Naive B cell (primary cell): ENCODE measurements around the gene IL17RE. TPM values are rescaled to one million over a fixed set of nuclear protein-coding genes. Genes with fewer than 3 reads are reported as not detected.

Experiments
- ATAC-seq, 2 donors: fragments of 150-1000 bp; cut with Tn5 transposase; 2 replicates each; pipeline ENCODE4 v1.10.0; 2021; ENCODE audit warnings: low read depth in 2 of 2, mild to moderate bottlenecking in 2 of 2, moderate library complexity in 2 of 2
- DNase-seq: peaks from one replicate; pipeline ENCODE4 v3.0.0; 2022
- H3K27ac Mint-ChIP-seq, 6 donors: one replicate each; pipeline ENCODE4 v1.8.0; 2020 to 2022; ENCODE audit warnings: mild to moderate bottlenecking in 6 of 6, mixed read lengths in 6 of 6, moderate library complexity in 5 of 6, inconsistent platforms in 2 of 6
- H3K27me3 Mint-ChIP-seq, 3 donors: one replicate each; pipeline ENCODE4 v1.8.0; 2021 to 2022; ENCODE audit warnings: mixed read lengths in 3 of 3, mild to moderate bottlenecking in 1 of 3
- H3K36me3 Mint-ChIP-seq, 2 donors: one replicate each; pipeline ENCODE4 v1.8.0; 2020 to 2022; ENCODE audit warnings: mixed read lengths in 2 of 2, inconsistent platforms in 1 of 2, mild to moderate bottlenecking in 1 of 2
- H3K4me1 Mint-ChIP-seq, 3 donors: one replicate each; pipeline ENCODE4 v1.8.0; 2020 to 2022; ENCODE audit warnings: mixed read lengths in 3 of 3, inconsistent platforms in 1 of 3, mild to moderate bottlenecking in 1 of 3, moderate library complexity in 1 of 3
- H3K4me3 Mint-ChIP-seq, 8 donors: one replicate each; pipeline ENCODE4 v1.8.0; 2020 to 2022; ENCODE audit warnings: mild to moderate bottlenecking in 8 of 8, mixed read lengths in 8 of 8, moderate library complexity in 8 of 8, inconsistent platforms in 2 of 8
- H3K9me3 Mint-ChIP-seq, 7 donors: one replicate each; pipeline ENCODE4 v1.8.0; 2020 to 2022; ENCODE audit warnings: mixed read lengths in 7 of 7, mild to moderate bottlenecking in 5 of 7, inconsistent platforms in 2 of 7, moderate library complexity in 1 of 7
- polyA plus RNA-seq, 6 donors: library from polyadenylated mRNA; unstranded; fragments of 300-500 nt; fragmentation: Illumina TruSeq; gene quantifications; one replicate each; pipeline ENCODE4 v1.2.3, GENCODE V29; 2021; ENCODE audit warnings: low read depth in 6 of 6

Gene IL17RE
- polyA plus RNA-seq, 6 donors from 2014 or later: not detected

DNA sequence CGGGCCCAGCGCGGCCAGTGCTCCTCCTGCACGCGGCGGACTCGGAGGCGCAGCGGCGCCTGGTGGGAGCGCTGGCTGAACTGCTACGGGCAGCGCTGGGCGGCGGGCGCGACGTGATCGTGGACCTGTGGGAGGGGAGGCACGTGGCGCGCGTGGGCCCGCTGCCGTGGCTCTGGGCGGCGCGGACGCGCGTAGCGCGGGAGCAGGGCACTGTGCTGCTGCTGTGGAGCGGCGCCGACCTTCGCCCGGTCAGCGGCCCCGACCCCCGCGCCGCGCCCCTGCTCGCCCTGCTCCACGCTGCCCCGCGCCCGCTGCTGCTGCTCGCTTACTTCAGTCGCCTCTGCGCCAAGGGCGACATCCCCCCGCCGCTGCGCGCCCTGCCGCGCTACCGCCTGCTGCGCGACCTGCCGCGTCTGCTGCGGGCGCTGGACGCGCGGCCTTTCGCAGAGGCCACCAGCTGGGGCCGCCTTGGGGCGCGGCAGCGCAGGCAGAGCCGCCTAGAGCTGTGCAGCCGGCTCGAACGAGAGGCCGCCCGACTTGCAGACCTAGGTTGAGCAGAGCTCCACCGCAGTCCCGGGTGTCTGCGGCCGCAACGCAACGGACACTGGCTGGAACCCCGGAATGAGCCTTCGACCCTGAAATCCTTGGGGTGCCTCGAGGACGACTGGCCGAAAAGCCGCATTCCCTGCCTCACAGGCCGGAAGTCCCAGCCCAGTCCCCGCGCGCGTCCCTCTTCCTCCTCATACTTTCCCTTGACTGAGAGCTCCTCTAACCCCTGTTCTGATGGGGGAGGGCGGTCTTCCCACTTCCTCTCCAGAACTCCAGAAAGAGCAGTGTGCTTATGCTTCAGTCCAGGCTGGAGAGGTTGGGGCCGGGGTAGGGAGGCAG lies 12.8 kb downstream of the IL17RE start:
- DNase-seq (no peak), ATAC-seq (peak; percentile 50 to 61)
- H3K4me3 Mint-ChIP-seq: peak overlapping the region; percentile 75 to 89 (median 84)
- peak overlapping the region in 1 of 6 donors; percentile 86 for H3K27ac Mint-ChIP-seq
- no peaks in the 10 kb centered on the region for H3K36me3 Mint-ChIP-seq
- no peaks in the 10 kb centered on the region for H3K9me3 Mint-ChIP-seq
- peaks cover 0 to 24% (median 9%) of the 10 kb centered on the region in 3 donors for H3K27me3 Mint-ChIP-seq
- H3K4me1 Mint-ChIP-seq: peaks cover 9 to 25% (median 19%) of the 10 kb centered on the region in 3 donors

GRCh38 chr3:9916346-9916733 lies 13.7 kb downstream of the IL17RE start:
- H3K36me3 Mint-ChIP-seq: no peaks in the 10 kb centered on the region
- ATAC-seq (no peak), DNase-seq (no peak)
- H3K4me3 Mint-ChIP-seq: peak overlapping the region; percentile 66 to 85 (median 78)
- peak overlapping the region in 2 of 6 donors; percentile 36 to 42 for H3K27ac Mint-ChIP-seq
- peaks cover 9 to 25% (median 19%) of the 10 kb centered on the region in 3 donors for H3K4me1 Mint-ChIP-seq
- H3K9me3 Mint-ChIP-seq: no peaks in the 10 kb centered on the region
- H3K27me3 Mint-ChIP-seq: peaks cover 0 to 21% (median 9%) of the 10 kb centered on the region in 3 donors

GRCh38 chr3:9916734-9917680 lies 14.4 kb downstream of the IL17RE start, which contains the start of gene IL17RC:
IL17RC (plus strand) TSS chr3:9917098; CDS start chr3:9917316, 218 bp downstream.
- peak within 1 kb of the TSS; percentile 75 to 89 (median 84) for H3K4me3 Mint-ChIP-seq
- ATAC-seq (peak; percentile 49 to 51), DNase-seq (no peak)
- peak within 1 kb of the TSS in 5 of 6 donors; percentile 36 to 86 (median 49) for H3K27ac Mint-ChIP-seq
- no peaks in the 10 kb centered on the region for H3K36me3 Mint-ChIP-seq
- peaks cover 9 to 25% (median 19%) of the 10 kb centered on the region in 3 donors for H3K4me1 Mint-ChIP-seq
- no peaks in the 10 kb centered on the region for H3K9me3 Mint-ChIP-seq
- peaks cover 0 to 16% (median 7%) of the 10 kb centered on the region in 3 donors for H3K27me3 Mint-ChIP-seq

DNA sequence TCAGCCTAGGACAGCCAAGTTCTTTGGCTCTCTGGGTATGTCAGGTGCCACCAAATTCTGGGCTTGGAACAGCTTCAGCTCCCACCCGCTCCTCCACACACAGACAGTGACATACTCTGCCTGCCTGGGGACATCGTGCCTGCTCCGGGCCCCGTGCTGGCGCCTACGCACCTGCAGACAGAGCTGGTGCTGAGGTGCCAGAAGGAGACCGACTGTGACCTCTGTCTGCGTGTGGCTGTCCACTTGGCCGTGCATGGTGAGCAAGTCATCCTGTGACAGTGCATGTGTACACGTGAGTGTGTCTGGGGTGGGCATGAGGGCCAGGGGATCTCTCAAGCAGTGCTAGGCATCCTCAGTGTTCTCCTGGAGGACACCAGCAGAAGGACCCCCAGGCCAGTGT lies 15.2 kb downstream of the IL17RE start:
- peaks cover 0 to 11% (median 0%) of the 10 kb centered on the region in 3 donors for H3K27me3 Mint-ChIP-seq
- ATAC-seq: no peak
- H3K9me3 Mint-ChIP-seq: no peaks in the 10 kb centered on the region
- DNase-seq: no peak
- H3K36me3 Mint-ChIP-seq: no peaks in the 10 kb centered on the region
- H3K27ac Mint-ChIP-seq: no peak overlapping the region
- H3K4me3 Mint-ChIP-seq: peak overlapping the region in 4 of 8 donors; percentile 32 to 51 (median 48)
- H3K4me1 Mint-ChIP-seq: peaks cover 9 to 25% (median 19%) of the 10 kb centered on the region in 3 donors

GRCh38 chr3:9918261-9919038 lies 15.8 kb downstream of the IL17RE start:
- no peaks in the 10 kb centered on the region for H3K36me3 Mint-ChIP-seq
- H3K4me3 Mint-ChIP-seq: no peak overlapping the region
- H3K9me3 Mint-ChIP-seq: no peaks in the 10 kb centered on the region
- peak overlapping the region in 1 of 6 donors; percentile 73 for H3K27ac Mint-ChIP-seq
- ATAC-seq: no peak
- H3K4me1 Mint-ChIP-seq: peaks cover 9 to 25% (median 19%) of the 10 kb centered on the region in 3 donors
- peaks cover 0 to 11% (median 0%) of the 10 kb centered on the region in 3 donors for H3K27me3 Mint-ChIP-seq
- no peak for DNase-seq

GRCh38 chr3:9928158-9928557 lies 25.5 kb downstream of the IL17RE start:
- peaks cover 0 to 6% (median 5%) of the 10 kb centered on the region in 3 donors for H3K27me3 Mint-ChIP-seq
- H3K36me3 Mint-ChIP-seq: no peaks in the 10 kb centered on the region
- no peak overlapping the region for H3K4me3 Mint-ChIP-seq
- H3K4me1 Mint-ChIP-seq: peaks cover 11 to 31% (median 19%) of the 10 kb centered on the region in 3 donors
- ATAC-seq (no peak), DNase-seq (no peak)
- H3K27ac Mint-ChIP-seq: no peak overlapping the region
- no peaks in the 10 kb centered on the region for H3K9me3 Mint-ChIP-seq

DNA sequence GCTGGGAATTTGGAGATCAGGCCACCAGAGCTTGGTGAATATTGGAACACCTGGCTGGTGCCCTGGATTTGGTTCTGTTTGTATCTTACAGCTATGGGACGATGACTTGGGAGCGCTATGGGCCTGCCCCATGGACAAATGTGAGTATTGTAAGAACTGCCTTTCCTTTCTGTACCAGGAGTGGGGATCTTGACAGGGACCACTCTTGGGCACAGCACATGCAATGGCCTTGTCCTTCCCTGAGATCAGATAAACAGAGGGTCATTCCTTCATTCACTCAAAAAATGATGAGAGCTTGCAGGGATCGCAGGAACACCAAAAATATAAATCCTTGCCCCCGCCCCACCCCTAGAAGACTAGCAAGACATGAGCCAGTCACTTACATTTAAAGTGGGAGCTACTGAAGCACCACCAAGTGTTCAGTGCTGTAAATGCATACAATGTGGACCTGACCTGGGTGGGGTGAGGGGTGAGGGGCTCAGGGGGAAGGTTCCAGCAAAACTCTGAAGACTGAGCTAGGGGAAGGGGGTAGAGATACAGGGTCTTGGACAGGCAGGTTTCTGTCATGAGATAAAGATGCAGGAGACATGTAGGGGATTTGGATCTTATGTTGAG lies 28.3 kb downstream of the IL17RE start:
- Mint-ChIP-seq H3K4me1 (peaks cover 30 to 47% (median 38%) of the 10 kb centered on the region in 3 donors), H3K4me3 (peak overlapping the region in 3 of 8 donors; percentile 40 to 82 (median 57)), H3K9me3 (no peaks in the 10 kb centered on the region), H3K27ac (peak overlapping the region in 2 of 6 donors; percentile 78 to 83), H3K36me3 (peaks cover 0 to 9% of the 10 kb centered on the region in 2 donors), H3K27me3 (no peaks in the 10 kb centered on the region)
- ATAC-seq (no peak), DNase-seq (no peak)

GRCh38 chr3:9932535-9932842 lies 29.8 kb downstream of the IL17RE start:
- Mint-ChIP-seq H3K4me1 (peaks cover 30 to 57% (median 41%) of the 10 kb centered on the region in 3 donors), H3K27ac (peak overlapping the region; percentile 86 to 99 (median 99)), H3K27me3 (no peaks in the 10 kb centered on the region), H3K9me3 (no peaks in the 10 kb centered on the region), H3K4me3 (peak overlapping the region; percentile 94 to 100 (median 99)), H3K36me3 (peaks cover 4 to 9% of the 10 kb centered on the region in 2 donors)
- no peak for ATAC-seq
- DNase-seq: no peak

- Mint-ChIP-seq H3K27me3 (no peaks in the 10 kb centered on the region), H3K4me3 (peak overlapping the region; percentile 94 to 100 (median 99)), H3K27ac (peak overlapping the region; percentile 99 to 100 (median 99)), H3K36me3 (peaks cover 4 to 9% of the 10 kb centered on the region in 2 donors), H3K9me3 (no peaks in the 10 kb centered on the region), H3K4me1 (peaks cover 30 to 57% (median 41%) of the 10 kb centered on the region in 3 donors)
- DNase-seq (peak; percentile 86), ATAC-seq (peak; percentile 69 to 70)
Observed at GRCh38 chr3:9932843-9933560, 30.4 kb downstream of the IL17RE start.

GRCh38 chr3:9933561-9934234 lies 31.1 kb downstream of the IL17RE start, which contains the start of gene CRELD1:
CRELD1 (plus strand) TSS chr3:9933834; CDS start chr3:9934439, 605 bp downstream.
- peaks cover 4 to 9% of the 10 kb centered on the region in 2 donors for H3K36me3 Mint-ChIP-seq
- DNase-seq: peak; percentile 98
- H3K27ac Mint-ChIP-seq: peak within 1 kb of the TSS; percentile 99 to 100 (median 99)
- H3K4me3 Mint-ChIP-seq: peak within 1 kb of the TSS; percentile 94 to 100 (median 99)
- no peaks in the 10 kb centered on the region for H3K27me3 Mint-ChIP-seq
- H3K4me1 Mint-ChIP-seq: peaks cover 30 to 57% (median 41%) of the 10 kb centered on the region in 3 donors
- H3K9me3 Mint-ChIP-seq: no peaks in the 10 kb centered on the region
- ATAC-seq: peak; percentile 80

DNA sequence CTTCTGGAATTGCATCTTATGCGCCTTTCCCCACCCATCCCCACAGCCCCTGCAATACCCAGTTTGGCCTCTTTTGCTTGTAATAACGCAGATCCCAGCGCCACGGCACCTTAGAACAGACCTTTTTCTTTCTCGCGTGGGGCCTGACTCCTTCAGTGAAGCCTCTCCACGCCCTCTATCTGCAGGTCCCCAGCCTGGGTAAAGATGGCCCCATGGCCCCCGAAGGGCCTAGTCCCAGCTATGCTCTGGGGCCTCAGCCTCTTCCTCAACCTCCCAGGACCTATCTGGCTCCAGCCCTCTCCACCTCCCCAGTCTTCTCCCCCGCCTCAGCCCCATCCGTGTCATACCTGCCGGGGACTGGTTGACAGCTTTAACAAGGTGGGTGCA lies 31.6 kb downstream of the IL17RE start:
- Mint-ChIP-seq H3K27ac (peak overlapping the region; percentile 99 to 100 (median 99)), H3K27me3 (no peaks in the 10 kb centered on the region), H3K36me3 (peaks cover 4 to 9% of the 10 kb centered on the region in 2 donors), H3K4me1 (peaks cover 30 to 57% (median 41%) of the 10 kb centered on the region in 3 donors), H3K9me3 (no peaks in the 10 kb centered on the region), H3K4me3 (peak overlapping the region; percentile 94 to 100 (median 99))
- ATAC-seq: peak; percentile 5 to 7
- no peak for DNase-seq
